H9 (cell line): ENCODE data around the gene CWC15. TPM values are rescaled to one million over a fixed set of nuclear protein-coding genes. Genes with fewer than 3 reads are reported as not detected.
"Not testable (repeated sequence)": the region's sequence is repeated elsewhere in the genome, so short reads cannot be mapped to it uniquely, and the experiment has no call there.

Experiments
- DNase-seq: peaks from one replicate; pipeline ENCODE4 v3.0.0-alpha.2; 2017
- H2AFZ ChIP-seq: one replicate; pipeline ENCODE4 v1.6.1; 2013; ENCODE audit warnings: mild to moderate bottlenecking, low read length, control low read depth, moderate library complexity
- H2AK5ac ChIP-seq: 2 replicates; pipeline ENCODE4 v1.6.1; 2013; ENCODE audit warnings: low read length, control low read depth, mixed read lengths; ENCODE audit not compliant: insufficient read length
- H2BK120ac ChIP-seq: one replicate; pipeline ENCODE4 v1.6.1; 2013; ENCODE audit warnings: low read depth, mild to moderate bottlenecking, low read length, control low read depth, inconsistent platforms; ENCODE audit not compliant: poor library complexity, severe bottlenecking
- H2BK12ac ChIP-seq: 2 replicates; pipeline ENCODE4 v1.6.1; 2013; ENCODE audit warnings: low read length, control low read depth, mixed read lengths, low read depth; ENCODE audit not compliant: insufficient read length
- H2BK15ac ChIP-seq: 2 replicates; pipeline ENCODE4 v1.6.1; 2013; ENCODE audit warnings: low read depth, low read length, control low read depth
- H2BK20ac ChIP-seq: one replicate; pipeline ENCODE4 v1.6.1; 2013; ENCODE audit warnings: low read depth, mild to moderate bottlenecking, low read length, control low read depth, inconsistent platforms; ENCODE audit not compliant: poor library complexity, severe bottlenecking
- H2BK5ac ChIP-seq: 2 replicates; pipeline ENCODE4 v1.6.1; 2013; ENCODE audit warnings: low read length, control low read depth, mixed read lengths; ENCODE audit not compliant: insufficient read length
- H3K14ac ChIP-seq: 2 replicates; pipeline ENCODE4 v1.6.1; 2013; ENCODE audit warnings: low read length, control low read depth; ENCODE audit not compliant: insufficient read depth
- H3K18ac ChIP-seq: 2 replicates; pipeline ENCODE4 v1.6.1; 2013; ENCODE audit warnings: low read depth, mild to moderate bottlenecking, mixed read lengths, low read length, control low read depth; ENCODE audit not compliant: insufficient read length
- H3K23ac ChIP-seq: 2 replicates; pipeline ENCODE4 v1.6.1; 2013; ENCODE audit warnings: low read length, control low read depth, mixed read lengths, low read depth; ENCODE audit not compliant: insufficient read length
- H3K23me2 ChIP-seq: 2 replicates; pipeline ENCODE4 v1.6.1; 2013; ENCODE audit warnings: low read depth, mild to moderate bottlenecking, mixed read lengths, low read length, control low read depth; ENCODE audit not compliant: insufficient read length, poor library complexity, severe bottlenecking
- H3K27ac ChIP-seq: 2 replicates; pipeline ENCODE4 v1.5.1; 2013; ENCODE audit warnings: low read length, control low read depth, mixed read lengths, low read depth; ENCODE audit not compliant: insufficient read length
- H3K27me3 ChIP-seq: 2 replicates; pipeline ENCODE4 v1.6.1; 2013; ENCODE audit warnings: low read length, control low read depth, inconsistent platforms; ENCODE audit not compliant: insufficient read depth
- H3K4ac ChIP-seq: 2 replicates; pipeline ENCODE4 v1.6.1; 2013; ENCODE audit warnings: low read depth, mild to moderate bottlenecking, control low read depth, inconsistent platforms, low read length, moderate library complexity
- H3K4me1 ChIP-seq: 2 replicates; pipeline ENCODE4 v1.6.1; 2013; ENCODE audit warnings: low read length, control low read depth, inconsistent platforms; ENCODE audit not compliant: insufficient read depth
- H3K4me2 ChIP-seq: 2 replicates; pipeline ENCODE4 v1.6.1; 2013; ENCODE audit warnings: low read length, control low read depth, mixed read lengths; ENCODE audit not compliant: insufficient read length, insufficient read depth
- H3K56ac ChIP-seq: 2 replicates; pipeline ENCODE4 v1.6.1; 2013; ENCODE audit warnings: low read depth, mild to moderate bottlenecking, mixed read lengths, low read length, control low read depth; ENCODE audit not compliant: insufficient read length
- H3K79me1 ChIP-seq: 2 replicates; pipeline ENCODE4 v1.6.1; 2013; ENCODE audit warnings: low read depth, mild to moderate bottlenecking, moderate library complexity, low read length, control low read depth, inconsistent platforms; ENCODE audit not compliant: insufficient read depth, poor library complexity, severe bottlenecking
- H3K79me2 ChIP-seq: 2 replicates; pipeline ENCODE4 v1.6.1; 2013; ENCODE audit warnings: low read length, control low read depth, inconsistent platforms; ENCODE audit not compliant: insufficient read depth
- H3K9ac ChIP-seq: 2 replicates; pipeline ENCODE4 v1.6.1; 2013; ENCODE audit warnings: low read length, control low read depth, mixed read lengths; ENCODE audit not compliant: insufficient read length; ENCODE audit errors: extremely low read depth
- H3K9me3 ChIP-seq: one replicate; pipeline ENCODE4 v1.6.1; 2013; ENCODE audit warnings: low read depth, low read length, inconsistent platforms; ENCODE audit not compliant: control insufficient read depth
- H3T11ph ChIP-seq: one replicate; pipeline ENCODE4 v1.6.1; 2013; ENCODE audit warnings: mild to moderate bottlenecking, low read length, control low read depth, inconsistent platforms
- H4K20me1 ChIP-seq: one replicate; pipeline ENCODE4 v1.6.1; 2013; ENCODE audit not compliant: control insufficient read depth, insufficient read length, insufficient read depth
- H4K5ac ChIP-seq: 2 replicates; pipeline ENCODE4 v1.6.1; 2013; ENCODE audit warnings: low read depth, mild to moderate bottlenecking, mixed read lengths, low read length, control low read depth; ENCODE audit not compliant: insufficient read length
- H4K8ac ChIP-seq: replicated peaks from 2 replicates; pipeline ENCODE4 v1.6.1; 2013; ENCODE audit warnings: low read length, control low read depth, mixed read lengths, low read depth; ENCODE audit not compliant: insufficient read length
- H4K91ac ChIP-seq: 2 replicates; pipeline ENCODE4 v1.6.1; 2013; ENCODE audit warnings: low read depth, mild to moderate bottlenecking, moderate library complexity, mixed read lengths, low read length, control low read depth; ENCODE audit not compliant: insufficient read length
- H3K27ac Mint-ChIP-seq, 3 experiments: 2 replicates in 2 of 3; 3 replicates in 1 of 3; pipeline ENCODE4 v1.8.0; 2020 to 2021; ENCODE audit warnings: mixed read lengths in 3 of 3, mild to moderate bottlenecking in 1 of 3, moderate library complexity in 1 of 3
- H3K27me3 Mint-ChIP-seq: 2 replicates; pipeline ENCODE4 v1.8.0; 2021; ENCODE audit warnings: low read depth, mild to moderate bottlenecking, moderate library complexity, mixed read lengths
- H3K36me3 Mint-ChIP-seq, 3 experiments: 2 replicates in 2 of 3; 3 replicates in 1 of 3; pipeline ENCODE4 v1.8.0; 2020 to 2021; ENCODE audit warnings: low read depth in 3 of 3, mixed read lengths in 3 of 3; ENCODE audit not compliant: insufficient read depth in 1 of 3
- H3K4me1 Mint-ChIP-seq, 2 experiments: 2 replicates each; pipeline ENCODE4 v1.8.0; 2020; ENCODE audit warnings: mixed read lengths in 2 of 2
- H3K4me3 Mint-ChIP-seq, 2 experiments: 2 replicates in 1 of 2; 3 replicates in 1 of 2; pipeline ENCODE4 v1.8.0; 2020 to 2021; ENCODE audit warnings: mild to moderate bottlenecking in 2 of 2, mixed read lengths in 2 of 2, moderate library complexity in 1 of 2
- H3K9me3 Mint-ChIP-seq, 2 experiments: 2 replicates in 1 of 2; 3 replicates in 1 of 2; pipeline ENCODE4 v1.8.0; 2020; ENCODE audit warnings: mild to moderate bottlenecking in 2 of 2, mixed read lengths in 2 of 2, moderate library complexity in 1 of 2
- WGBS: extraction: QIAGEN DNeasy Blood & Tissue Kit; methylation state at CpG from one replicate; pipeline ENCODE4 v1.1.7; 2013; ENCODE audit warnings: missing lambda C conversion rate, low lambda C conversion rate, mixed read lengths; ENCODE audit not compliant: insufficient read length; ENCODE audit errors: extremely low coverage; 5-methylcytosine and 5-hydroxymethylcytosine counted together
- total RNA-seq: library from RNA; stranded (reverse); gene quantifications from 2 replicates; pipeline ENCODE4 v1.2.1, GENCODE V29; 2021
- TF ChIP-seq, protein P1 (sequence below): fragments of 200-600 bp; sonication (generic); conservative IDR thresholded peaks from 3 replicates; pipeline ENCODE4 v1.8.0; 2021; ENCODE audit warnings: antibody characterized with exemption, mild to moderate bottlenecking

The CWC15 gene
- total RNA-seq, 1 experiment from 2014 or later: 76.9 TPM

DNA sequence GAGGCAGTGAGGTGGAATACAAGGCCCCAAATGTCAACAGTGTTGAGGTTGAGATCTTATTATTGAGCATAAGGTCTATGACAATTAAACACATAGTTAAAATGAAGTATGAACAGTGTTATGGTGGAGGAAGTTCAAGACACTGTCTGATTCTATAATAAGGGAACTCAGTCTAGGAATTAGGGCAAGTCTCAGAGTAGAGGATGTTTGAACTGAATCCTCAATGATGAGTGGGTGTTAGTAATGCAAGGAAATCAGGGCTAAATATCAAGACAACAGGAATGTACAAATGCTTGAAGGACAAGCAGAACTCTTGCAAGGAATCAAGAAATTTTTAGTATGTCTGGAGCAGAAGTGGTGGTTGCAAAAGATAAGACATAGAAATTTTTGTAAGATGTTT is 53.0 kb downstream of the CWC15 start:
- Histone ChIP-seq H3K14ac (no peak overlapping the region), H4K5ac (no peak overlapping the region), H2BK12ac (no peak overlapping the region), H2AFZ (no peak overlapping the region), H3K4ac (no peak overlapping the region), H3K27ac (no peak overlapping the region), H3K4me2 (no peak overlapping the region), H4K91ac (no peak overlapping the region), H4K8ac (no peak overlapping the region), H2AK5ac (no peak overlapping the region), H3K79me1 (no peaks in the 10 kb centered on the region), H3K79me2 (no peaks in the 10 kb centered on the region), H4K20me1 (peaks cover 2% of the 10 kb centered on the region), H3T11ph (no peak overlapping the region), H3K9ac (no peak overlapping the region), H3K23ac (no peak overlapping the region), H3K9me3 (no peaks in the 10 kb centered on the region), H2BK20ac (no peak overlapping the region), H3K56ac (no peak overlapping the region), H3K23me2 (no peaks in the 10 kb centered on the region), H2BK5ac (no peak overlapping the region), H2BK120ac (no peak overlapping the region), H2BK15ac (no peak overlapping the region), H3K4me1 (no peaks in the 10 kb centered on the region), H3K18ac (no peak overlapping the region), H3K27me3 (no peaks in the 10 kb centered on the region)
- H3K4me1 Mint-ChIP-seq: no peaks in the 10 kb centered on the region
- no peaks in the 10 kb centered on the region for H3K36me3 Mint-ChIP-seq
- DNase-seq: no peak
- TF ChIP-seq, protein P1, sequence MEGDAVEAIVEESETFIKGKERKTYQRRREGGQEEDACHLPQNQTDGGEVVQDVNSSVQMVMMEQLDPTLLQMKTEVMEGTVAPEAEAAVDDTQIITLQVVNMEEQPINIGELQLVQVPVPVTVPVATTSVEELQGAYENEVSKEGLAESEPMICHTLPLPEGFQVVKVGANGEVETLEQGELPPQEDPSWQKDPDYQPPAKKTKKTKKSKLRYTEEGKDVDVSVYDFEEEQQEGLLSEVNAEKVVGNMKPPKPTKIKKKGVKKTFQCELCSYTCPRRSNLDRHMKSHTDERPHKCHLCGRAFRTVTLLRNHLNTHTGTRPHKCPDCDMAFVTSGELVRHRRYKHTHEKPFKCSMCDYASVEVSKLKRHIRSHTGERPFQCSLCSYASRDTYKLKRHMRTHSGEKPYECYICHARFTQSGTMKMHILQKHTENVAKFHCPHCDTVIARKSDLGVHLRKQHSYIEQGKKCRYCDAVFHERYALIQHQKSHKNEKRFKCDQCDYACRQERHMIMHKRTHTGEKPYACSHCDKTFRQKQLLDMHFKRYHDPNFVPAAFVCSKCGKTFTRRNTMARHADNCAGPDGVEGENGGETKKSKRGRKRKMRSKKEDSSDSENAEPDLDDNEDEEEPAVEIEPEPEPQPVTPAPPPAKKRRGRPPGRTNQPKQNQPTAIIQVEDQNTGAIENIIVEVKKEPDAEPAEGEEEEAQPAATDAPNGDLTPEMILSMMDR: no peak
- H3K9me3 Mint-ChIP-seq: no peaks in the 10 kb centered on the region
- no peak overlapping the region for H3K27ac Mint-ChIP-seq
- no peak overlapping the region for H3K4me3 Mint-ChIP-seq
- H3K27me3 Mint-ChIP-seq: peaks cover 6% of the 10 kb centered on the region; the same call in 1 of the 2 replicates

GRCh38 chr11:94913718-94914394 is 59.5 kb downstream of the CWC15 start:
- H2BK5ac ChIP-seq, H3K4me3 Mint-ChIP-seq, H3K27me3 ChIP-seq, H2BK120ac ChIP-seq, H3K27ac ChIP-seq, H2BK15ac ChIP-seq, H4K5ac ChIP-seq, H3K4me1 Mint-ChIP-seq, H4K91ac ChIP-seq, H3K4me2 ChIP-seq, H3K18ac ChIP-seq, H3K79me1 ChIP-seq, H4K20me1 ChIP-seq, H3K4ac ChIP-seq, H3K14ac ChIP-seq, H3K9me3 ChIP-seq, H3K23me2 ChIP-seq, H3T11ph ChIP-seq, H2AK5ac ChIP-seq, H3K36me3 Mint-ChIP-seq, H3K9ac ChIP-seq, H2AFZ ChIP-seq, H3K9me3 Mint-ChIP-seq, H3K27ac Mint-ChIP-seq, H3K56ac ChIP-seq, H3K27me3 Mint-ChIP-seq, H3K23ac ChIP-seq, H3K79me2 ChIP-seq, H4K8ac ChIP-seq, H3K4me1 ChIP-seq, H2BK20ac ChIP-seq, DNase-seq, H2BK12ac ChIP-seq: not testable (repeated sequence)
- WGBS: no CpG with 5 or more reads among the region's 2 CpGs
